Lung (tissue), 12 donors: ENCODE results near the gene CNTNAP2. TPM values are rescaled to one million over a fixed set of nuclear protein-coding genes. Genes with fewer than 3 reads are reported as not detected.
"Not testable (repeated sequence)": the region's sequence is repeated elsewhere in the genome, so short reads cannot be mapped to it uniquely, and the experiment has no call there.

Experiments
- ATAC-seq: fragments of 200-7000 bp; cut with Tn5 transposase; one replicate; pipeline ENCODE4 v1.9.1; 2020; ENCODE audit warnings: moderate number of reproducible peaks; ENCODE audit not compliant: insufficient read depth, low FRiP score
- DNase-seq, 3 donors: peaks; one replicate each; pipeline ENCODE4 v3.0.0-alpha.2; 2013 to 2017
- H3K27ac ChIP-seq, 2 donors: one replicate each; pipeline ENCODE4 v1.5.1; 2013; ENCODE audit warnings: mild to moderate bottlenecking in 2 of 2, moderate library complexity in 2 of 2, control low read depth in 1 of 2, inconsistent platforms in 1 of 2, low read depth in 1 of 2, low read length in 1 of 2
- H3K27me3 ChIP-seq, 3 donors: one replicate each; pipeline ENCODE4 v1.5.1; 2013; ENCODE audit warnings: low read length in 2 of 3; ENCODE audit not compliant: control insufficient read depth in 3 of 3, insufficient read depth in 3 of 3
- H3K36me3 ChIP-seq, 4 donors: one replicate each; pipeline ENCODE4 v1.5.1; 2013; ENCODE audit warnings: low read length in 4 of 4, mild to moderate bottlenecking in 1 of 4, moderate library complexity in 1 of 4; ENCODE audit not compliant: control insufficient read depth in 4 of 4, insufficient read depth in 4 of 4
- H3K4me1 ChIP-seq, 5 donors: one replicate each; pipeline ENCODE4 v1.5.1; 2013; ENCODE audit warnings: low read length in 5 of 5, mild to moderate bottlenecking in 2 of 5, moderate library complexity in 1 of 5; ENCODE audit not compliant: control insufficient read depth in 5 of 5, insufficient read depth in 5 of 5
- H3K4me3 ChIP-seq: one replicate; pipeline ENCODE4 v1.5.1; 2013; ENCODE audit warnings: mild to moderate bottlenecking, control low read depth, moderate library complexity
- H3K9ac ChIP-seq, 2 donors: one replicate each; pipeline ENCODE4 v1.5.1; 2013; ENCODE audit warnings: low read length in 2 of 2, control low read depth in 1 of 2; ENCODE audit not compliant: insufficient read depth in 1 of 2
- H3K9me3 ChIP-seq, 4 donors: one replicate each; pipeline ENCODE4 v1.5.1; 2013; ENCODE audit warnings: low read length in 3 of 4, mild to moderate bottlenecking in 1 of 4, moderate library complexity in 1 of 4; ENCODE audit not compliant: control insufficient read depth in 4 of 4, insufficient read depth in 3 of 4
- CTCF ChIP-seq: IDR thresholded peaks from 2 replicates; pipeline ENCODE4 v1.5.1; 2012; ENCODE audit warnings: mild to moderate bottlenecking; ENCODE audit errors: control extremely low read depth, extremely low read depth
- WGBS, 2 donors: extraction: QIAGEN DNeasy Blood & Tissue Kit; methylation state at CpG; one replicate each; pipeline ENCODE4 v1.1.7; 2013; 5-methylcytosine and 5-hydroxymethylcytosine counted together
- polyA plus RNA-seq, 2 donors: library from polyadenylated mRNA; stranded (reverse); fragments of 200-250 nt; gene quantifications; one replicate each; pipeline ENCODE4 v1.2.1, GENCODE V29; 2013
- total RNA-seq, 2 donors: library from RNA; depleted of rRNA in 1 of 2; stranded (reverse); fragments of >200 nt in 1 of 2; gene quantifications; one replicate each; pipeline ENCODE4 v1.2.1, GENCODE V29; 2014 to 2021
- donor health status: control.
- donor health status: control.
- donor health status: Bipolar disorder and iron deficiency.
- donor health status: healthy.
- donor health status: DM: yes; HTN: yes; CAD: no.

The CNTNAP2 gene
- total and polyA plus RNA-seq, 4 donors: 0.18 to 45.3 (median 0.52) TPM

GRCh38 chr7:148291799-148292198, 2175.2 kb downstream of the CNTNAP2 start:
- no peak for ATAC-seq
- no peak overlapping the region for H3K4me3 ChIP-seq
- 94 to 100% methylated on average over 1 of the region's 1 CpG for WGBS, 2 donors

GRCh38 chr7:148296994-148297644, 2180.5 kb downstream of the CNTNAP2 start:
- Histone ChIP-seq H3K9ac (no peak overlapping the region), H3K4me3 (no peak overlapping the region), H3K9me3 (no peaks in the 10 kb centered on the region), H3K27ac (no peak overlapping the region), H3K4me1 (peaks cover 0 to 3% (median 0%) of the 10 kb centered on the region in 5 donors), H3K36me3 (no peaks in the 10 kb centered on the region), H3K27me3 (no peaks in the 10 kb centered on the region)
- 83 to 87% methylated on average over 2 of the region's 2 CpGs for WGBS, 2 donors
- DNase-seq: no peak
- no peak for ATAC-seq
- no peak for TF ChIP-seq CTCF

More at GRCh38 chr7:148291799-148292198, 2175.2 kb downstream of the CNTNAP2 start:
- Histone ChIP-seq H3K9ac (no peak overlapping the region), H3K27ac (no peak overlapping the region), H3K4me1 (no peaks in the 10 kb centered on the region), H3K27me3 (no peaks in the 10 kb centered on the region), H3K9me3 (no peaks in the 10 kb centered on the region), H3K36me3 (no peaks in the 10 kb centered on the region)
- no peak for DNase-seq
- no peak for TF ChIP-seq CTCF

GRCh38 chr7:148298768-148299167, 2182.2 kb downstream of the CNTNAP2 start:
- not testable (repeated sequence) for H3K36me3 ChIP-seq, H3K4me1 ChIP-seq, H3K27me3 ChIP-seq, ATAC-seq, DNase-seq, H3K9me3 ChIP-seq, H3K9ac ChIP-seq, H3K27ac ChIP-seq, H3K4me3 ChIP-seq
- WGBS, 2 donors: 81 to 89% methylated on average over 7 of the region's 7 CpGs

- ATAC-seq: no peak
- TF ChIP-seq CTCF: no peak
- Histone ChIP-seq H3K4me1 (peaks cover 2 to 5% (median 3%) of the 10 kb centered on the region in 5 donors), H3K4me3 (no peak overlapping the region), H3K27me3 (no peaks in the 10 kb centered on the region), H3K9me3 (peaks cover 0 to 2% (median 0%) of the 10 kb centered on the region in 4 donors), H3K27ac (no peak overlapping the region), H3K9ac (no peak overlapping the region), H3K36me3 (no peaks in the 10 kb centered on the region)
- DNase-seq: peak in 1 of 3 donors; percentile 7
- 65 to 77% methylated on average over 10 of the region's 10 CpGs for WGBS, 2 donors
Observed at GRCh38 chr7:148299350-148300276, 2183.0 kb downstream of the CNTNAP2 start.

- not testable (repeated sequence) for H3K9me3 ChIP-seq, H3K9ac ChIP-seq, ATAC-seq, H3K27me3 ChIP-seq, H3K36me3 ChIP-seq, H3K4me3 ChIP-seq, H3K4me1 ChIP-seq, DNase-seq, H3K27ac ChIP-seq
- WGBS, 2 donors: 88 to 92% methylated on average over 6 of the region's 6 CpGs
Observed at GRCh38 chr7:148302436-148302835, 2185.8 kb downstream of the CNTNAP2 start.
